ENCODE measurements around the gene LIPN. TPM values are rescaled to one million over a fixed set of nuclear protein-coding genes. Genes with fewer than 3 reads are reported as not detected.

LIPN gene
- total RNA-seq, 1 experiment from 2014 or later: not detected

GRCh38 chr10:88804083-88804812, 44.4 kb downstream of the LIPN start:
- DNase-seq: peak; percentile 39
- no peak overlapping the region for H2BK120ac ChIP-seq (ENCODE audit: low read depth, low read length, poor library complexity, severe bottlenecking)
- H3K27ac ChIP-seq (ENCODE audit: insufficient read length, low read depth, low read length): no peak overlapping the region
- H3K27ac Mint-ChIP-seq: no peak overlapping the region
- H3K4me3 Mint-ChIP-seq: no peak overlapping the region
- no peaks in the 10 kb centered on the region for H3K79me2 ChIP-seq (ENCODE audit: insufficient read depth, low read length)
- no peak overlapping the region for H4K91ac ChIP-seq (ENCODE audit: insufficient read length, low read depth, low read length)
- TF ChIP-seq, protein P1, sequence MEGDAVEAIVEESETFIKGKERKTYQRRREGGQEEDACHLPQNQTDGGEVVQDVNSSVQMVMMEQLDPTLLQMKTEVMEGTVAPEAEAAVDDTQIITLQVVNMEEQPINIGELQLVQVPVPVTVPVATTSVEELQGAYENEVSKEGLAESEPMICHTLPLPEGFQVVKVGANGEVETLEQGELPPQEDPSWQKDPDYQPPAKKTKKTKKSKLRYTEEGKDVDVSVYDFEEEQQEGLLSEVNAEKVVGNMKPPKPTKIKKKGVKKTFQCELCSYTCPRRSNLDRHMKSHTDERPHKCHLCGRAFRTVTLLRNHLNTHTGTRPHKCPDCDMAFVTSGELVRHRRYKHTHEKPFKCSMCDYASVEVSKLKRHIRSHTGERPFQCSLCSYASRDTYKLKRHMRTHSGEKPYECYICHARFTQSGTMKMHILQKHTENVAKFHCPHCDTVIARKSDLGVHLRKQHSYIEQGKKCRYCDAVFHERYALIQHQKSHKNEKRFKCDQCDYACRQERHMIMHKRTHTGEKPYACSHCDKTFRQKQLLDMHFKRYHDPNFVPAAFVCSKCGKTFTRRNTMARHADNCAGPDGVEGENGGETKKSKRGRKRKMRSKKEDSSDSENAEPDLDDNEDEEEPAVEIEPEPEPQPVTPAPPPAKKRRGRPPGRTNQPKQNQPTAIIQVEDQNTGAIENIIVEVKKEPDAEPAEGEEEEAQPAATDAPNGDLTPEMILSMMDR (conservative IDR thresholded peaks at IDR 0.05): no peak
- no peak overlapping the region for H3T11ph ChIP-seq (ENCODE audit: low read length)
- H2BK15ac ChIP-seq (ENCODE audit: low read depth, low read length): no peak overlapping the region
- no peak overlapping the region for H2BK12ac ChIP-seq (ENCODE audit: insufficient read length, low read depth, low read length)
- peaks cover 7% of the 10 kb centered on the region for H3K27me3 Mint-ChIP-seq (ENCODE audit: low read depth)
- H3K9ac ChIP-seq (ENCODE audit: extremely low read depth, insufficient read length, low read length): no peak overlapping the region
- H3K14ac ChIP-seq (ENCODE audit: insufficient read depth, low read length): no peak overlapping the region
- no peaks in the 10 kb centered on the region for H3K9me3 ChIP-seq (ENCODE audit: control insufficient read depth, low read depth, low read length)
- H3K4me1 Mint-ChIP-seq: peaks cover 8 to 14% of the 10 kb centered on the region in 2 experiments
- no peak overlapping the region for H3K18ac ChIP-seq (ENCODE audit: insufficient read length, low read depth, low read length)
- H4K20me1 ChIP-seq (ENCODE audit: control insufficient read depth, insufficient read depth, insufficient read length): no peaks in the 10 kb centered on the region
- no peaks in the 10 kb centered on the region for H3K79me1 ChIP-seq (ENCODE audit: insufficient read depth, low read depth, low read length, poor library complexity, severe bottlenecking)
- no peak overlapping the region for H2AFZ ChIP-seq (ENCODE audit: low read length)
- no peak overlapping the region for H3K4ac ChIP-seq (ENCODE audit: low read depth, low read length)
- no peaks in the 10 kb centered on the region for H3K36me3 Mint-ChIP-seq (ENCODE audit: insufficient read depth in 1 of 3, low read depth in 3 of 3)
- H2BK20ac ChIP-seq (ENCODE audit: low read depth, low read length, poor library complexity, severe bottlenecking): no peak overlapping the region
- no peaks in the 10 kb centered on the region for H3K27me3 ChIP-seq (ENCODE audit: insufficient read depth, low read length)
- H3K56ac ChIP-seq (ENCODE audit: insufficient read length, low read depth, low read length): no peak overlapping the region
- no peaks in the 10 kb centered on the region for H3K9me3 Mint-ChIP-seq
- H3K4me2 ChIP-seq (ENCODE audit: insufficient read depth, insufficient read length, low read length): no peak overlapping the region
- 0 out of 2 replicates have a peak, but pooled peaks cover 2% of the 10 kb centered on the region for H3K4me1 ChIP-seq (ENCODE audit: insufficient read depth, low read length)
- H2BK5ac ChIP-seq (ENCODE audit: insufficient read length, low read length): no peak overlapping the region
- H4K5ac ChIP-seq (ENCODE audit: insufficient read length, low read depth, low read length): no peak overlapping the region
- H3K23me2 ChIP-seq (ENCODE audit: insufficient read length, low read depth, low read length, poor library complexity, severe bottlenecking): no peaks in the 10 kb centered on the region
- no CpG with 5 or more reads among the region's 6 CpGs for WGBS (ENCODE audit: extremely low coverage, insufficient read length, low lambda C conversion rate)
- H2AK5ac ChIP-seq (ENCODE audit: insufficient read length, low read length): no peak overlapping the region
- no peak overlapping the region for H3K23ac ChIP-seq (ENCODE audit: insufficient read length, low read depth, low read length)
- no peak overlapping the region for H4K8ac ChIP-seq (replicated peaks; ENCODE audit: insufficient read length, low read depth, low read length)
